CD14-positive monocyte (primary cell): ENCODE results near the gene CUEDC2. TPM values are rescaled to one million over a fixed set of nuclear protein-coding genes. Genes with fewer than 3 reads are reported as not detected.

ENCODE experiments used
- DNase-seq, 3 donors: peaks; one replicate each; pipeline ENCODE4 v3.0.0-alpha.2; 2011 to 2022
- H2AFZ ChIP-seq: 2 replicates; pipeline ENCODE4 v1.6.0; 2012; ENCODE audit warnings: mild to moderate bottlenecking, low read depth, low read length, inconsistent platforms; ENCODE audit not compliant: insufficient read depth, poor library complexity, severe bottlenecking
- H3K27ac ChIP-seq, 2 donors: 1 replicate in 1 of 2; 2 replicates in 1 of 2; pipeline ENCODE4 v1.5.1; 2012 to 2013; ENCODE audit warnings: low read length in 2 of 2, control low read depth in 1 of 2, inconsistent platforms in 1 of 2, low read depth in 1 of 2, mild to moderate bottlenecking in 1 of 2
- H3K27me3 ChIP-seq, 2 donors: one replicate each; pipeline versions ENCODE4 v1.6.0 to v1.6.1; 2011 to 2013; ENCODE audit warnings: low read length in 2 of 2; ENCODE audit not compliant: control insufficient read depth in 2 of 2, insufficient read depth in 2 of 2
- H3K36me3 ChIP-seq, 2 donors: replicated peaks in 1 of 2; 1 replicate in 1 of 2; 2 replicates in 1 of 2; pipeline versions ENCODE4 v1.5.1 to v1.6.1; 2012 to 2013; ENCODE audit warnings: low read length in 2 of 2, control low read depth in 1 of 2, inconsistent platforms in 1 of 2, mild to moderate bottlenecking in 1 of 2; ENCODE audit not compliant: insufficient read depth in 2 of 2, control insufficient read depth in 1 of 2
- H3K4me1 ChIP-seq, 2 donors: 1 replicate in 1 of 2; 2 replicates in 1 of 2; pipeline versions ENCODE4 v1.5.1 to v1.6.1; 2012 to 2013; ENCODE audit warnings: low read length in 2 of 2, control low read depth in 1 of 2, inconsistent platforms in 1 of 2, mild to moderate bottlenecking in 1 of 2, moderate library complexity in 1 of 2; ENCODE audit not compliant: insufficient read depth in 2 of 2, control insufficient read depth in 1 of 2
- H3K4me2 ChIP-seq: replicated peaks from 2 replicates; pipeline ENCODE3; 2012; ENCODE audit warnings: low read length, moderate library complexity, mild to moderate bottlenecking; ENCODE audit not compliant: poor library complexity, severe bottlenecking; ENCODE audit errors: extremely low read depth
- H3K4me3 ChIP-seq, 3 experiments: fragments of 200-600 bp in 1 of 3; sonication (generic) in 1 of 3; replicated peaks in 1 of 3; 1 replicate in 2 of 3; 2 replicates in 1 of 3; pipeline ENCODE4 v1.5.1; 2011 to 2013; ENCODE audit warnings: low read length in 3 of 3, mild to moderate bottlenecking in 3 of 3, control low read depth in 2 of 3, low read depth in 2 of 3, inconsistent platforms in 1 of 3, moderate library complexity in 1 of 3
- H3K79me2 ChIP-seq: 2 replicates; pipeline ENCODE4 v1.6.0; 2012; ENCODE audit warnings: mild to moderate bottlenecking, control low read depth, inconsistent platforms, low read length, moderate library complexity; ENCODE audit not compliant: insufficient read depth
- H3K9ac ChIP-seq: 2 replicates; pipeline ENCODE4 v1.6.0; 2017; ENCODE audit warnings: low read length, mild to moderate bottlenecking; ENCODE audit not compliant: insufficient read depth, poor library complexity, severe bottlenecking
- H3K9me3 ChIP-seq, 2 donors: replicated peaks in 1 of 2; 1 replicate in 1 of 2; 2 replicates in 1 of 2; pipeline versions ENCODE4 v1.5.1 to v1.6.1; 2012 to 2013; ENCODE audit warnings: low read length in 2 of 2, control low read depth in 1 of 2; ENCODE audit not compliant: control insufficient read depth in 1 of 2, insufficient read depth in 1 of 2
- H4K20me1 ChIP-seq: 2 replicates; pipeline ENCODE4 v1.6.0; 2012; ENCODE audit warnings: mild to moderate bottlenecking, low read length, control low read depth, moderate library complexity; ENCODE audit not compliant: insufficient read depth
- H3K27ac Mint-ChIP-seq, 7 donors: one replicate each; pipeline ENCODE4 v1.8.0; 2020; ENCODE audit warnings: mild to moderate bottlenecking in 7 of 7, mixed read lengths in 7 of 7, moderate library complexity in 6 of 7, inconsistent platforms in 2 of 7
- H3K27me3 Mint-ChIP-seq, 3 donors: one replicate each; pipeline ENCODE4 v1.8.0; 2021 to 2022; ENCODE audit warnings: low read depth in 3 of 3, mild to moderate bottlenecking in 3 of 3, mixed read lengths in 3 of 3, moderate library complexity in 3 of 3, inconsistent platforms in 1 of 3
- H3K36me3 Mint-ChIP-seq, 2 donors: one replicate each; pipeline ENCODE4 v1.8.0; 2020; ENCODE audit warnings: mixed read lengths in 2 of 2, inconsistent platforms in 1 of 2, mild to moderate bottlenecking in 1 of 2
- H3K4me1 Mint-ChIP-seq: one replicate; pipeline ENCODE4 v1.8.0; 2020; ENCODE audit warnings: mild to moderate bottlenecking, mixed read lengths
- H3K4me3 Mint-ChIP-seq, 2 donors: one replicate each; pipeline ENCODE4 v1.8.0; 2020; ENCODE audit warnings: mild to moderate bottlenecking in 2 of 2, mixed read lengths in 2 of 2, moderate library complexity in 1 of 2
- H3K9me3 Mint-ChIP-seq, 7 donors: one replicate each; pipeline ENCODE4 v1.8.0; 2020 to 2022; ENCODE audit warnings: mixed read lengths in 7 of 7, mild to moderate bottlenecking in 6 of 7, moderate library complexity in 6 of 7, inconsistent platforms in 2 of 7
- CTCF ChIP-seq: fragments of 200-600 bp; IDR thresholded peaks from one replicate; pipeline ENCODE4 v1.8.0; 2022; ENCODE audit warnings: antibody characterized with exemption, mild to moderate bottlenecking
- WGBS: methylation state at CpG from one replicate; pipeline ENCODE4 v1.1.5; 2013; ENCODE audit warnings: missing lambda C conversion rate; ENCODE audit not compliant: insufficient coverage; 5-methylcytosine and 5-hydroxymethylcytosine counted together
- intact Hi-C, 2 donors: fragments of 100-400 bp; cut with micrococcal nuclease; formaldehyde crosslinking; loops; one replicate each; pipeline versions ENCODE4 v1.15.0 to v1.15.1; 2023
- polyA plus RNA-seq, 3 donors: library from polyadenylated mRNA; depleted of rRNA in 1 of 3; unstranded in 2 of 3; stranded (reverse) in 1 of 3; fragments of 300-500 nt in 2 of 3; fragments of >200 nt in 1 of 3; fragmentation: Illumina TruSeq in 2 of 3; gene quantifications; 1 replicate in 2 of 3; 2 replicates in 1 of 3; pipeline ENCODE4 v1.2.3, GENCODE V29; 2012 to 2021

CUEDC2 gene
- polyA plus RNA-seq, 3 donors = 58.5 to 70.2 (median 66.7) TPM

- H3K4me2 ChIP-seq = peak overlapping the region; percentile 69
- no peaks in the 10 kb centered on the region for H3K9me3 ChIP-seq
- Mint-ChIP-seq H3K27me3 (peaks cover 0 to 4% (median 0%) of the 10 kb centered on the region in 3 donors), H3K27ac (peak overlapping the region; percentile 32 to 88 (median 75)), H3K4me3 (peak overlapping the region; percentile 48 to 50), H3K9me3 (no peaks in the 10 kb centered on the region), H3K36me3 (peaks cover 55 to 63% of the 10 kb centered on the region in 2 donors), H3K4me1 (peaks cover 32% of the 10 kb centered on the region)
- H3K4me1 ChIP-seq = peaks cover 31 to 45% of the 10 kb centered on the region in 2 donors
- H3K27ac ChIP-seq = peak overlapping the region; percentile 50 to 71
- no peak for TF ChIP-seq CTCF
- no peak overlapping the region for H2AFZ ChIP-seq
- peak in 1 of 3 donors; percentile 12 for DNase-seq
- peaks cover 69% of the 10 kb centered on the region for H4K20me1 ChIP-seq
- WGBS = 97% methylated on average over 10 of the region's 21 CpGs
- no peaks in the 10 kb centered on the region for H3K27me3 ChIP-seq
- peak overlapping the region; percentile 54 for H3K9ac ChIP-seq
- H3K4me3 ChIP-seq = peak overlapping the region in 1 of 3 experiments; percentile 68
- peaks cover 19% of the 10 kb centered on the region for H3K79me2 ChIP-seq
- peaks cover 49 to 54% of the 10 kb centered on the region in 2 donors for H3K36me3 ChIP-seq
- intact Hi-C loops = loop anchor here (10.0 kb wide), 2 partner anchors 76 to 186 kb away; no protein-coding TSS in a partner anchor
These were observed 34.0 kb downstream of the CUEDC2 start for GRCh38 chr10:102398172-102399020.

- intact Hi-C loops = loop anchor here (10.0 kb wide), 2 partner anchors 77 to 187 kb away; no protein-coding TSS in a partner anchor
- H3K4me3 Mint-ChIP-seq = peak overlapping the region; percentile 91 to 95
- Histone ChIP-seq H3K4me3 (no peak overlapping the region), H3K4me1 (peaks cover 33 to 48% of the 10 kb centered on the region in 2 donors), H3K27ac (no peak overlapping the region), H2AFZ (no peak overlapping the region), H3K79me2 (peaks cover 19% of the 10 kb centered on the region), H4K20me1 (peaks cover 65% of the 10 kb centered on the region), H3K4me2 (peak overlapping the region; percentile 78), H3K9ac (no peak overlapping the region), H3K27me3 (peaks cover 0 to 6% of the 10 kb centered on the region in 2 donors), H3K9me3 (no peaks in the 10 kb centered on the region), H3K36me3 (peaks cover 49 to 53% of the 10 kb centered on the region in 2 donors)
- peaks cover 0 to 7% (median 6%) of the 10 kb centered on the region in 3 donors for H3K27me3 Mint-ChIP-seq
- peaks cover 53 to 63% of the 10 kb centered on the region in 2 donors for H3K36me3 Mint-ChIP-seq
- peak in 1 of 3 donors; percentile 13 for DNase-seq
- H3K4me1 Mint-ChIP-seq = peaks cover 39% of the 10 kb centered on the region
- TF ChIP-seq CTCF = no peak
- peak overlapping the region in 4 of 7 donors; percentile 3 to 99 (median 82) for H3K27ac Mint-ChIP-seq
- no peaks in the 10 kb centered on the region for H3K9me3 Mint-ChIP-seq
- 97% methylated on average over 7 of the region's 14 CpGs for WGBS
These were observed 34.9 kb downstream of the CUEDC2 start for GRCh38 chr10:102397222-102398171.
